T1000 (cell line): ENCODE measurements around the gene CDS2.

Experiments used
- DNase-seq: peaks from one replicate; lab custom pipeline; 2025; ENCODE audit warnings: mixed read lengths; lab: John Stamatoyannopoulos, UW

CDS2 gene

DNA sequence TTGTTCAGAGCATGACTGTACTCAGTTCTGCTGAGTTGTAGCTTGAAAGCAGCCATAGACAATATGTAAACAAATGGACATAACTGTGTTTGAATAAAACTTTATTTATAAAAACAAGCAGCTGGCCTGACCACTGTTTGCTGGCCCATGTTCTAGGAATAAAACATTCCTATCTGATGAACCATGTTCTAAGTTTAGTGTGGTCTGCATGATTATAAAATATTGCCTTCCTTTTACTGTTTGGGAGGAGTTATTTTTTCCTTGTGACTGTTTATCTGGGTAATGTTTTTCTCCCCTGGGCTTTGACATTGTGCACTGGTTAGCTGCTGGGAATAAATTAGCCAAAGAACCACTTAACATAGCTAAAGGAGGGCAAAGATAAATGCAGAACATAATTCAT, 55.1 kb downstream of the CDS2 start:
- no peak for DNase-seq

DNA sequence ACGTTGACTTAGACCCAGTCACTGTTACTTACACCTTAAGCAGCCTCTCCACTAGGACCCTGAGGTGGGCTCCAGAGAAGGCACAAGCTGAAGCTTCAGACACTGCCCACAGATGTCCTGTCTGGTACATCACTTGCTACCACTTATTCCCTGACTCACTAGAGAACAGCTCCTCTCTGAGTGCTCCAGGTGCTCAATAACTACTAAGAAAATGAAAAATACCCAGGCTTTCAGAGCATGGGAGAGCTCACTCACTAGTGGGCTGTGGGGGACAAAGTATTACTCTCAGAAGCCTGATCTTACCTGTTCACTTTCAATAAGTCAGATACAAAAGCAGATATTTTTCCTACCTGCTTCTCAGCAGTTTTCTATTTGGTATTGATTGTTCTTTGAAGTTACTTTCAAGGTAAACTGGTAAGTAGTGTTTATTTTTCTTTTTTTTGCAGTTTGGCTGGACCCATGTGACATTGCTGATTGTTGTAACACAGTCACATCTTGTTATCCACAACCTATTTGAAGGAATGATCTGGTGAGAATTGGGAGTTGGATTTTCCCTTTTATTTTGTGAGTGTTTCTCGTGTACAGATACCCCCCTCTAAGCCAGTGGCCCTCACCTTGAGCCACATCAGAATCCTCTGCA, 55.9 kb downstream of the CDS2 start:
- DNase-seq: no peak

- DNase-seq: no peak
Measured at GRCh38 chr20:5183731-5184474, 57.1 kb downstream of the CDS2 start.

- DNase-seq: no peak
Measured at GRCh38 chr20:5184684-5185083, 57.9 kb downstream of the CDS2 start.

GRCh38 chr20:5187122-5187521, 60.3 kb downstream of the CDS2 start:
- no peak for DNase-seq

DNA sequence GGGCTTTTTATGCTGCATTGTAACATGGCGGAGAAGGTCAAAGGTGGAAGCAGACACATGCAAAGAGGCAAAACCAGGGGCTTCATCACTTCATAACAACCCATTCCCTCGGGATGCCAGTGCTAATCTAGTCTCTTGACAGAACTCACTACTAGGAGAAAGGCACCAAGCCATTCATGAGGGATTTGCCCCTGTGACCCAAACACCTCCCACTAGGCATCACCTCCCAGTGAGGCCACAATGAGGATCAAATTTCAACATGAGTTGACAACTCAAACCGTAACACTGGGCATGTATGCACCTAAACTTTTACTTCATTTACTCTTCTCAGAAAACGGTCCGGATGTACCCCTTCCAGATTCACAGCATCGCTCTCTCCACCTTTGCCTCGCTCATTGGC, 61.9 kb downstream of the CDS2 start:
- no peak for DNase-seq

DNA sequence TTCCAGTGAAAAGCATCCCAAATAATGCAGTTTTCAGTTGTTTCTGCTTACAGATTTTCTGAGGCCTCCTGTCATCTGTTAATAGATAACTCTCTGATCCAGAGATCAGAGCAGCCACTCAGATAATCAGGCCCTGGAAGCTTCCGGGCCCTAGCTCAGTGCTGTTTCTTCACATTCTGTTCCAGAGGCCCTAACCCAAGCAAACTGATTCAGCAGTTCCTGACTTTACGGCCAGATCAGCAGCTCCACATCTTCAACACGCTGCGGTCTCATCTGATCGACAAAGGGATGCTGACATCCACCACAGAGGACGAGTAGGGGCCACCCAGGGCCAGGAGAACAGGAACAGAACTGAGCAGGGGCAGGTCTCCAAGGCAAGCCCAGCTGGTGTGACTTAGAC, 63.1 kb downstream of the CDS2 start:
- DNase-seq: no peak

DNA sequence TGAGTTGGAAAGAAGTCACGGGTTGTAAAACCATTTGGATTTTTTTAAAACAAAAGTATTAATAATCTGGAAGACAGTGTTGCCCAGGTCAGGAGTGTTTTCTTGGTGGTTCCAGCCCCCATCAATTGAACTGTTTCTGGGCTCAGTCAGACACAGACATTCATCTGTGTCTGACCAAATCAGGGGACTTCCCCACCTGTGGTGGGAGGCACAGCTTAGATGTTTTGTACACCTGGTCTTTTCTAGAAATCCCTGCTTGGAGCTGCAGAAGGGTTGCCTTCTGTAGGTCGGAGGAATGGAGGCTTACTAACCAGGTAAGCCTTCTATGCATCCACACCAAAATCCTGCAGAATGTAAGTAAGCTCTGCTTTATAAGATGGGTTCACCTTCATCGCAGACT, 63.6 kb downstream of the CDS2 start:
- no peak for DNase-seq

DNA sequence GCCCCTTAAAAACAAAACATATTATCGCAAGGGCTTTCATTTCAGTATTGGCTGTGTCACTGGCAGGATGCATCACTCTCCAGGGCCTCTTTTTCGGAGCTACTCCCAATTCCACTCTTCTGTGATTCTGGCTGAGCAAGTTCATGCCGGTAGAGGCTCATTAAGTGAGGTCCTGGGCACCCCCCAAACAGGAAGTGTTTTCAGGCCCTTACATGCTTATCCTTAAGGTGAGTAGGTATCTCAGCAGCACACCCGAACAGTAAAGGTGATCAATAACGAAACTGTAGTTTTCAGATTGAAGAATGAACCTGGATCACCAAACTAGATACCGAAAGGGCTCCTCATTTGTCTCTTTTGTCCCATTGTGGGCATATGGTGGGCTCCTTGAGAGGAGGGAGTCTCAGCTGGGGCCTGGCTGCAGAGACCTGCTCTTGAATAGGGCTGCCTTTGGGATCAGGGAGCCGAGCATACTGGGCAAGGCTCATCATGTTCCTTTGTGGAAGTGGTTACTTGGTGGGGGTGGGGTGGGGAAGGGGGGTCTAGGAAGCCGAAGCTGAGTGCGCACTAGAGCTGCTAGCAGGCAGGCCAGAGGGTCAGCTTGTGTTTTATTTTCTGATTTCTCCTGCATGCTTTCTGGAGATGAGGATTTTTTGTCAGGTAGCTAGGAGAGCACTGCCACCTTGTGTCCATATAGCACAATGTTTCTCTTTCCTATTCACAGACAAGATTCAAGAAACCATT, 65.2 kb downstream of the CDS2 start:
- no peak for DNase-seq

GRCh38 chr20:5192570-5193431, 66.0 kb downstream of the CDS2 start:
- DNase-seq: no peak

GRCh38 chr20:5195655-5196054, 68.8 kb downstream of the CDS2 start:
- DNase-seq: no peak

DNA sequence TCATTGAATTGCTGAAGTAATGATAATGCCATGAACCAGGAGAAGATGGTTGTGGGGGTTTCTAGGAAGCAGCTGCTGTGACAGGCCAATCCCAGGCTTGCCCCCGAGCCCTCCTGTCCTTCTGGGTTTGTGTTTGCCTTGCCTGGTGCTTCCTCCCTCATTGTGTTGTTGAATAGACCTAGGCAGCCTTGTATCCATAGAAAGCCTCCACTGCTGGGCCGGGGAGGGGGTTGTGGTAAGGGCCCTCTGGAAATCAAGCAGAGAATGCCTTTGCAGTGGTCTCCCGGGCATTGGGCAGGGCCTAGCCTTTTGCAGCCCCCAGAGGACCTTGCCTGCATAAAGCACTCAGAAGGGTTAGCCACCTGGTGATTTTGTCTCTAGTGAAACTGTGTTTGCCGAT, 69.3 kb downstream of the CDS2 start:
- DNase-seq: no peak

DNA sequence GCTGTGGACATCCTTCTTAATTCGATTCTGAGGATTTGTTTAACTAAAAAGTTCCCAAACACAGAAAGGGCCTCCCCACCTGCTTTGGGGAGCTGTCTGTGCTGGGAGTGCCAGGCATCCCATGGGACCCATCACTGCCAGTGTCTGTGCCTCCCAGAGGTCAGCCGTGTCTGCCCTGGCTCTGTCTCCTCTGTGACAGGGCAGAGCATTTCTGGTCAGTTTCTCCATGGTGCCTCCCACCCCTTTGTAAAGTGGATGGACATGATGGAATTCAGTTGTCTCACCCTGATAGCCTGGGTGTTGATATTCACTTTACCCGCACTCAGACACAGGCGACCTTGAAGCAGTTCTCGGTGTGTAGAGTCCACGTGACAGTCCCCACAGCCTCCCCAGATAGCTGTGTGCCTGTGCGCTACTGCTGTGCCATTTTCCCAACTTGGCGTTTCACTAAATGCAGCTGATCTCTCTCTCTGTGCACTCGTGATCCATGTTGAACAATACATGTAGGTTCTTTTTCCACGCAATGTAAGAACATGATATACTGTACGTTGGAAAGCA, 70.5 kb downstream of the CDS2 start:
- no peak for DNase-seq

- DNase-seq: no peak
Measured at GRCh38 chr20:5197847-5198650, 71.2 kb downstream of the CDS2 start.

DNA sequence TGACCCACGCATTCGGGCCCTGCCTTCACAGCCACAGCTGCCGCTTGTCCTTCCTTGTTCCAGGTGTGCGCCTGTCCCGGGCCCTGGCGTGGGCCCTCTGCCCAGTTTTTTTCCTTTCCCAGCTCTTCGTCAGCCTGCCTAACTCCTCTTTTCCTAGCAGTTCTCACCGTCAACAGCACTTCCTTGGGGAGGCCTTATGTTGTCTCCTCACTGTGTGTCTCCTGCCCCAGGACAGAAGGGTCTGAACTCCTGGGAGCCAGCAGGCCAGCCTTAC, 71.8 kb downstream of the CDS2 start:
- DNase-seq: no peak

- DNase-seq: no peak
Measured at GRCh38 chr20:5203380-5203779, 76.6 kb downstream of the CDS2 start.

GRCh38 chr20:5205348-5206210, 78.8 kb downstream of the CDS2 start:
- DNase-seq: no peak

DNA sequence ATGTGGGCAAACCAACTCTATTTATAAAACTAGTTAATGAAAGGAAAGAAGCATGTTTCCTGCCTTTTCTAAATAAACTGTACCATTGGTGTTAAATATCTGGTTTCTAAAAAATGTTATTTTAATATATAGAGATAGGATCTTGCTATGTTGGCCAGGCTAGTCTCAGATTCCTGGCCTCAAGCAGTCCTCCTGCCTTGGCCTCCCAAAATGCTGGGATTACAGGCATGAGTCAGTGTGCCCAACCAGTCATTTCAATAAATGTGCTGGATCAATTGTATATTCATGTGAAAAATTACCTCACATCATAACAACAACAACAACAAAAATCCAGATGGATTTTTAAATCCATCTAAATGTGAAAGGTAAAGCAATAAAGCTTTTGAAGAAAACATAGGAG, 80.3 kb downstream of the CDS2 start:
- DNase-seq: no peak

- no peak for DNase-seq
Measured at GRCh38 chr20:5211803-5212714, 85.3 kb downstream of the CDS2 start.
